ENCODE results near the gene ELAVL3.

- no peak for TF ChIP-seq EZH2 (IDR thresholded peaks at IDR 0.05; ENCODE audit: insufficient read depth, poor library complexity, severe bottlenecking)
- no peak for TF ChIP-seq EZH2phosphoT487 (IDR thresholded peaks at IDR 0.05; ENCODE audit: insufficient read depth, low read depth)
These were observed 72.3 kb downstream of the ELAVL3 start for GRCh38 chr19:11408591-11408990.

Data from GM23248 (cell line).